ENCODE measurements around the gene IFT43. TPM values are rescaled to one million over a fixed set of nuclear protein-coding genes. Genes with fewer than 3 reads are reported as not detected.

The IFT43 gene
- total RNA-seq, 3 donors from 2014 or later = 21.4 to 47.2 (median 41.9) TPM

GRCh38 chr14:76106188-76106587 is 120.6 kb downstream of the IFT43 start:
- Histone ChIP-seq H3K27me3 (no peaks in the 10 kb centered on the region), H3K27ac (no peak overlapping the region), H3K4me3 (no peak overlapping the region), H3K4me1 (peaks cover 0 to 3% of the 10 kb centered on the region in 2 donors), H3K9me3 (no peaks in the 10 kb centered on the region), H3K36me3 (no peaks in the 10 kb centered on the region)
- DNase-seq (ENCODE audit: low spot score in 2 of 2) = no peak
- TF ChIP-seq CTCF (IDR thresholded peaks at IDR 0.05) (no peak), POLR2AphosphoS5 (IDR thresholded peaks at IDR 0.05) (no peak), POLR2A (IDR thresholded peaks at IDR 0.05) (no peak)
- intact Hi-C loops (cut with DNase I; ENCODE audit: low total_unique reads) = no loop called here

- no peak overlapping the region for H3K4me3 ChIP-seq
- TF ChIP-seq CTCF (IDR thresholded peaks at IDR 0.05) (no peak), POLR2A (IDR thresholded peaks at IDR 0.05) (no peak), POLR2AphosphoS5 (IDR thresholded peaks at IDR 0.05) (no peak)
- H3K27ac ChIP-seq = peak overlapping the region in 1 of 2 donors; percentile 19
- no peaks in the 10 kb centered on the region for H3K36me3 ChIP-seq
- no peak for DNase-seq (ENCODE audit: low spot score in 2 of 2)
- no peaks in the 10 kb centered on the region for H3K9me3 ChIP-seq
- intact Hi-C loops (cut with DNase I; ENCODE audit: low total_unique reads) = no loop called here
- no peaks in the 10 kb centered on the region for H3K4me1 ChIP-seq
- no peaks in the 10 kb centered on the region for H3K27me3 ChIP-seq
Observed at GRCh38 chr14:76109087-76109880, 123.7 kb downstream of the IFT43 start.

- Histone ChIP-seq H3K27ac (no peak overlapping the region), H3K4me3 (no peak overlapping the region), H3K36me3 (no peaks in the 10 kb centered on the region), H3K9me3 (no peaks in the 10 kb centered on the region), H3K4me1 (no peaks in the 10 kb centered on the region), H3K27me3 (no peaks in the 10 kb centered on the region)
- no peak for DNase-seq (ENCODE audit: low spot score in 2 of 2)
- intact Hi-C loops (cut with DNase I; ENCODE audit: low total_unique reads) = no loop called here
- no peak for TF ChIP-seq POLR2AphosphoS5 (IDR thresholded peaks at IDR 0.05)
- TF ChIP-seq POLR2A (IDR thresholded peaks at IDR 0.05) = no peak
- no peak for TF ChIP-seq CTCF (IDR thresholded peaks at IDR 0.05)
Observed at GRCh38 chr14:76112889-76113624, 127.5 kb downstream of the IFT43 start.

- intact Hi-C loops (cut with DNase I; ENCODE audit: low total_unique reads) = no loop called here
- Histone ChIP-seq H3K9me3 (no peaks in the 10 kb centered on the region), H3K4me1 (no peaks in the 10 kb centered on the region), H3K4me3 (no peak overlapping the region), H3K27ac (no peak overlapping the region), H3K27me3 (no peaks in the 10 kb centered on the region), H3K36me3 (no peaks in the 10 kb centered on the region)
- no peak for TF ChIP-seq POLR2A (IDR thresholded peaks at IDR 0.05)
- no peak for TF ChIP-seq POLR2AphosphoS5 (IDR thresholded peaks at IDR 0.05)
- no peak for TF ChIP-seq CTCF (IDR thresholded peaks at IDR 0.05)
- DNase-seq (ENCODE audit: low spot score in 2 of 2) = no peak
Observed at GRCh38 chr14:76113691-76114090, 128.1 kb downstream of the IFT43 start.

GRCh38 chr14:76115010-76115422 is 129.5 kb downstream of the IFT43 start:
- no peak for DNase-seq (ENCODE audit: low spot score in 2 of 2)
- Histone ChIP-seq H3K27me3 (no peaks in the 10 kb centered on the region), H3K4me3 (no peak overlapping the region), H3K27ac (no peak overlapping the region), H3K36me3 (no peaks in the 10 kb centered on the region), H3K4me1 (no peaks in the 10 kb centered on the region), H3K9me3 (no peaks in the 10 kb centered on the region)
- intact Hi-C loops (cut with DNase I; ENCODE audit: low total_unique reads) = no loop called here
- TF ChIP-seq POLR2AphosphoS5 (IDR thresholded peaks at IDR 0.05) = no peak

Data from breast epithelium (tissue), 4 donors.